OCI-LY3 (cell line): ENCODE results near the gene KRT80.

Source experiments
- CTCF ChIP-seq: fragments of 200-600, 300-600 bp; sonication (generic); IDR thresholded peaks from 2 replicates; pipeline ENCODE4 v1.5.1; 2014; ENCODE audit warnings: antibody characterized with exemption, low read length, low read depth
- EZH2phosphoT487 ChIP-seq: fragments of 200-600 bp; shearing (Covaris generic); IDR thresholded peaks from 2 replicates; pipeline ENCODE4 v1.6.1; 2018; ENCODE audit warnings: antibody characterized with exemption, mixed run types, low read depth

- TF ChIP-seq CTCF (no peak), EZH2phosphoT487 (no peak)
Observed at GRCh38 chr12:52157566-52158150, 34.2 kb downstream of the KRT80 start.
